C4-2B (cell line): Measurements from ENCODE around the gene TACR3.

ENCODE experiments used
- CTCF ChIP-seq: fragments of 450-650 bp; conservative IDR thresholded peaks from 2 replicates; pipeline ENCODE4 v1.5.1; 2017; ENCODE audit warnings: mild to moderate bottlenecking
- ZFX ChIP-seq: fragments of 450-650 bp; IDR thresholded peaks from 2 replicates; pipeline ENCODE4 v1.6.1; 2017

GRCh38 chr4:103673983-103674382 is 45.8 kb downstream of the TACR3 start:
- TF ChIP-seq CTCF (no peak), ZFX (no peak)
